NCI-H2081 (cell line): ENCODE measurements around the gene MRC2.
"Not testable (repeated sequence)": the region's sequence is repeated elsewhere in the genome, so short reads cannot be mapped to it uniquely, and the experiment has no call there.

Source experiments
- DNase-seq, 2 experiments: peaks; one replicate each; lab custom pipeline; 2025; lab: John Stamatoyannopoulos, UW

Gene MRC2

DNA sequence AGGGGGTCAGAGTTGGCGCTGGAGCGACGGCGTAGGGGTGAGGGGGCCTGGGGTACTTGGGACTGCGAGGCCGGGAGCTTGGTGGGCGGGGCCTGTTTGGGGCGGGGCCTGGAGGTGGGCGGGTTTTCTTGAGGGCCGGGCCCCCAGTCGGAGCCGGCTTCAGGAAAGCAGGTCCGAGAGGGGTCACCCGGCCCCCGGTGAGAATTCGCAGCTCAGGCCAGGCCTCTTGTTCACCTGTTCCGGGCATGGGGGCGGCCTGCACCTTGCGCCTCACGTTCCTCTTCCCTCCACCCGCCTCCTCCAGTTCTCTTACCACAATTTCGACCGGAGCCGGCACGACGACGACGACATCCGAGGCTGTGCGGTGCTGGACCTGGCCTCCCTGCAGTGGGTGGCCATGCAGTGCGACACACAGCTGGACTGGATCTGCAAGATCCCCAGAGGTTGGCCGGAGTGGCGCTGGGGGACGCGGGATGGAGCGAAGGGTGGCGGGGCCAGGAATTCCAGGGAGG is 52.5 kb downstream of the MRC2 start:
- DNase-seq: no peak

DNA sequence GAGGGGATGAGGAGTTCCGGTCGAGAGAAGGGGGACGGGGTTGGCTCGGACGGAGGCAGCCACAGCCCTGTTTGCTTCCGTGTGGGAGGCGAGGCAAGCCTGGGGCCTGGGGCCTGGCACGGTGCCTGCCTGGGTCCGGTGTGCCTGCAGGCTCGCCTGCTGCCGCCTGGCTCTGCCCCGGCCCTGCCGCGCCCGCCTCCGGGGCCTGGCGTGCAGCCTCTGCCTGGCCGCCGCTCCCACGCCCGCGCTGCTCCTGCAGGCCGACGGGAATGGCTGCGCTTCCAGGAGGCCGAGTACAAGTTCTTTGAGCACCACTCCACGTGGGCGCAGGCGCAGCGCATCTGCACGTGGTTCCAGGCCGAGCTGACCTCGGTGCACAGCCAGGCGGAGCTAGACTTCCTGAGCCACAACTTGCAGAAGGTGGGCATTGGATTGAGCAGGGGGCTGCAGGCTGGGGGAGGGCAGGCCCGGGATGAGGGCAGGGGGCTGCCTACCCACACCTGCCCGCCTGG is 53.1 kb downstream of the MRC2 start:
- DNase-seq: no peak

DNA sequence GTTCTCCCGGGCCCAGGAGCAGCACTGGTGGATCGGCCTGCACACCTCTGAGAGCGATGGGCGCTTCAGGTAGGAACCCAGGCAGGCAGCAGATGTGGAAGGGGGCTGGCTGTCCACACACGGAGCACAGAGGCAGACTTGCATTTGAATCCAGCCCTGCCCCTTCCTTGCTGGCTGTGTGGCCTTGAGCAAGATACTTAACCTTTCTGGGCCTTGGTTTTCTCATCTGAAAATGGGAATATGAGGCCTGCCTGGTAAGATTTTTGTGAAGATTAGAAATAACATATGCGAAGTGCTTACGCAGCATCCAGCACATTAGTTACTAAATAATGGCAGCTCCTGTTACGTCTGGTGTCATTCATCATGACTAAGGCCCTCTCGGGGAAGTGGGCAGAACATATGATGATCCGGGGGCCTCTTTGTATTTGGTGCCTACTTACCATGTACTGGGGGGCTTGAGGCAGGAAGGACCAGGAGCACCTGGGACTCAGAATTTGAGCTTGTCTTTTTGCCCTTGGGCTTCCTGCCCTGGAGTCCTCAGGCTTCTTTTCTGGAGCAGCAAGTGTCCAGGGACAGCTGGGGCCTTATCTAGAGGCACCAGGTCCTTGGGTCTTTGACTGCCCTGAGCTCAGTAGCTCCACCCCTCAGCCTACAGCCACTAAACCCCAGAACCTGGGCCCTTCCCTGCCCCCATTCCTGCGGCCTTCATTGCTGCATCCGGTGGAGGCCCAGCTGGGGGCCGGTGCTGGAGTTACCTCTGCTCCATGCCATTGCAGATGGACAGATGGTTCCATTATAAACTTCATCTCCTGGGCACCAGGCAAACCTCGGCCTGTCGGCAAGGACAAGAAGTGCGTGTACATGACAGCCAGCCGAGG is 53.8 kb downstream of the MRC2 start:
- DNase-seq: no peak

DNA sequence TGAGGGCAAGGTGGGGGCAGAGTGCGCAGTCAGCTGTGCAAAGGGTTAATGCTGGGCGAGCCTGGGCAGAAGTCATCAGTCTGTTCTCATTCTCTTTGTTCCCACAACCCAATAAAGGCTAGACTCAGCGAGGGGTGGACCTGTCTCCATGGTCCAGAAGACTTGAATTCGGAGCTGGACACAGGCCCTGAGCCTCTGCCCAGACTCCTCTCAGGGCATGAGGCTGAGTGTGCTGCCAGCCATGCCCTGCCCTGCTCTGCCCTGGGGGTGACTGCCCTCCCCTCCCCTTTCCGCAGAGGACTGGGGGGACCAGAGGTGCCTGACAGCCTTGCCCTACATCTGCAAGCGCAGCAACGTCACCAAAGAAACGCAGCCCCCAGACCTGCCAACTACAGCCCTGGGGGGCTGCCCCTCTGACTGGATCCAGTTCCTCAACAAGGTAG is 54.5 kb downstream of the MRC2 start:
- no peak for DNase-seq

DNA sequence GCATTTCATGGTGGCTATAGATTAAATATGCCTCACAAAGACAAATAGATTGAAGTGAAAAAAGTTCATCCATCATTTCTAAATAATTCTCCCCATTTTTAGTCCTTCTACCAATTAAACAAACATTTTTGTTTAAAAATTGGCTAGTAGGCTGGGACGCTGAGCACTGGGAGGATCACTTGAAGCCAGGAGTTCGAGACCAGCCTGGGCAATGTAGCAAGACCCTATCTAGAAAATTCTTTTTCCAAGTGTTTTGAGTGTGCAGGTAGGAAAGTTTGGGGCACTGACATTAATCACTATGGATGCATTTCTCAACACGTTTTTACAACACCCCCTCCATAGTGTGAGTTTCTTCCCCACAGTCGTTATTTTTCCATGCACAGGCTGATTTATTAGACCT is 56.7 kb downstream of the MRC2 start:
- no peak for DNase-seq

DNA sequence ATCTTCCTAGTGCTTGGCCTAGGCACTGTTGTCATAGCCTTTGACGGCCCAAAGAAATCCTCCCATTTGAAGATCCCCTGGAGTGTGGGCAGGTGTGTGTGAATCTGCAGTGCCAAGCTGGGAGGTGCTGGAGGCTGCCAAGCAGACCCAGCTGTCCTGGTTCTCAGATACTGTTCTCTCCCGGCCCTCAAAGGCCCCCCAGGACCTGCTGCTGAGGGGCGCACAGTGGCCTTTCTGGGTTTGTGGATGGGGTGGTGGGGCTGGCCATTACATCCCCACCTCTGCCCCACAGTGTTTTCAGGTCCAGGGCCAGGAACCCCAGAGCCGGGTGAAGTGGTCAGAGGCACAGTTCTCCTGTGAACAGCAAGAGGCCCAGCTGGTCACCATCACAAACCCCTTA is 60.5 kb downstream of the MRC2 start:
- peak in 1 of 2 experiments; percentile 42 for DNase-seq

DNA sequence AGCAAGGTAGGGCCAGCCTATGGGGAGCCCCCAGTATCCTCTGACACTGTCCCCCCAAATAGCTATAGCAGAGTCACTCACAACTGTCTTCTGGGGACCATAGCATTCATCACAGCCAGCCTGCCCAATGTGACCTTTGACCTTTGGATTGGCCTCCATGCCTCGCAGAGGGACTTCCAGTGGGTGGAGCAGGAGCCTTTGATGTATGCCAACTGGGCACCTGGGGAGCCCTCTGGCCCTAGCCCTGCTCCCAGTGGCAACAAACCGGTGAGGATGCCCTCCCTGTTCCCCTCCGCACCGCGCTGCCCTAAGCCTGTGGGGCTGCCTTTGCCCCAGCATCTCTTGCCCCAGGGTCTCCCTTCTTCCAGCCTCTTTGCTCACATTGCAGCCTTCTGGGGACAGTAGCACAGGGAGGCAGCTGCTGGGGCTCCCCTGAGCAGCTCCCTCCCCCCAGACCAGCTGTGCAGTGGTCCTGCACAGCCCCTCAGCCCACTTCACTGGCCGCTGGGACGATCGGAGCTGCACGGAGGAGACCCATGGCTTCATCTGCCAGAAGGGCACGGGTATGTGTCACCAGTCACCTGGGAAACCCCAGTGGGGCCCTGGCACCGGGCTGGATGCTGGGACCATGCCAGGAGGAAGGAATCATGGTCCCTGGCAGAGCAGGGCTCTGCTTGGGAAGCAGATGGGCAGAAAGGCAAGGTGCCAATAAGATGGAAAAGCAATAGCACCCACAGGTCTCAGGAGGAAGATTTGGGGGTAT is 61.1 kb downstream of the MRC2 start:
- DNase-seq: peak; percentile 48 to 63

DNA sequence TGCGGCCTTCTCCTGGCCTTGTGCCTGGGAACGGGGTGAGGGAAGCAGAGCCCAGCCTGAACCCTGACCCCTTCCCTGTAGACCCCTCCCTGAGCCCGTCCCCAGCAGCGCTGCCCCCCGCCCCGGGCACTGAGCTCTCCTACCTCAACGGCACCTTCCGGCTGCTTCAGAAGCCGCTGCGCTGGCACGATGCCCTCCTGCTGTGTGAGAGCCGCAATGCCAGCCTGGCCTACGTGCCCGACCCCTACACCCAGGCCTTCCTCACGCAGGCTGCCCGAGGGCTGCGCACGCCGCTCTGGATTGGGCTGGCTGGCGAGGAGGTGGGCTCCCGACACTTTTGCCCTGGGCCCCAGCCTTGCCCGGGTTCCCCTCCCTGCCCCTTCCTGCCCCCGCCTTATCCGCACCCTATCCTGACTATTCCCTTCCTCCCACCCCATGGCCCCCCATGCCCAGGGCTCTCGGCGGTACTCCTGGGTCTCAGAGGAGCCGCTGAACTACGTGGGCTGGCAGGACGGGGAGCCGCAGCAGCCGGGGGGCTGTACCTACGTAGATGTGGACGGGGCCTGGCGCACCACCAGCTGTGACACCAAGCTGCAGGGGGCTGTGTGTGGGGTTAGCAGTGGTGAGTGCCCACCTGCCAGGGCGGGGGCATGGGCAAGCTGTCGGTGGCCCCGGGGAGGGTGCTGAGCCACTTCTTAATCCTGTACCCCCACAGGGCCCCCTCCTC is 62.1 kb downstream of the MRC2 start:
- DNase-seq: no peak

DNA sequence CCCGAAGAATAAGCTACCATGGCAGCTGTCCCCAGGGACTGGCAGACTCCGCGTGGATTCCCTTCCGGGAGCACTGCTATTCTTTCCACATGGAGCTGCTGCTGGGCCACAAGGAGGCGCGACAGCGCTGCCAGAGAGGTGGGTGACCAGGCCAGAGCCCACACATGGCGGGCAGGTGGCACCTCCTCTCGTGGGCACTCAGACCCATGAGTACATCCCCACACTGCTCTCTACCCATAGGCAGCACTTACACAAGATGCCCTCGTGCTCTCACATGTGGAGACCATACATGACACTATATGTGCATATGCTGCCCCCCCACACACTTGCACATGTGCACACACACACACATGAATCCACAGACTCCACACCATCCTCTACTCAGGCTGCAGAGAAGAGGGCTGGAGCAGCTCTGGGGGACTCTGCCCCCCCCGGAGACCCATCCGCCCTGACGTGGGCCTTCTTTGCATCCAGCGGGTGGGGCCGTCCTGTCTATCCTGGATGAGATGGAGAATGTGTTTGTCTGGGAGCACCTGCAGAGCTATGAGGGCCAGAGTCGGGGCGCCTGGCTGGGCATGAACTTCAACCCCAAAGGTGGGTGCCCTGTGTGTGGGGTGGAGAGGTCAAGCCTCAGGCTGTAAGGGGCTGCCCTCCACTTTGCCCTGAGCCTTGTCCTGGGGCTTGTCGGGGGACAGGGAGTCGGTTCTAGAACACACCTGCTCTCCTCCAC is 62.9 kb downstream of the MRC2 start:
- DNase-seq: no peak

DNA sequence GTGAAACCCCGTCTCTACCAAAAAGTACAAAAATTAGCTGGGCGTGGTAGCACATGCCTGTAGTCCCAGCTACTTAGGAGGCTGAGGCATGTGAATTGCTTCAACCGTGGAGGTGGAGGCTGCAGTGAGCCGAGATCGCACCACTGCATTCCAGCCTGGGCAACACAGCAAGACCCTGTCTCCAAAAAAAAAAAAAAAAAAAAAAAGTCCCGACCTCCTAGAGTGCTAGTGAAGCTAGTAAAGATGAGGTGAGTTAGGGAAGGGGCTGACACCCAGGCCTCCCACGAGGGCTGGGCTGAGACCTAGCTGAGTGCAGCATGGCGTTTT is 64.1 kb downstream of the MRC2 start:
- not testable (repeated sequence) for DNase-seq

DNA sequence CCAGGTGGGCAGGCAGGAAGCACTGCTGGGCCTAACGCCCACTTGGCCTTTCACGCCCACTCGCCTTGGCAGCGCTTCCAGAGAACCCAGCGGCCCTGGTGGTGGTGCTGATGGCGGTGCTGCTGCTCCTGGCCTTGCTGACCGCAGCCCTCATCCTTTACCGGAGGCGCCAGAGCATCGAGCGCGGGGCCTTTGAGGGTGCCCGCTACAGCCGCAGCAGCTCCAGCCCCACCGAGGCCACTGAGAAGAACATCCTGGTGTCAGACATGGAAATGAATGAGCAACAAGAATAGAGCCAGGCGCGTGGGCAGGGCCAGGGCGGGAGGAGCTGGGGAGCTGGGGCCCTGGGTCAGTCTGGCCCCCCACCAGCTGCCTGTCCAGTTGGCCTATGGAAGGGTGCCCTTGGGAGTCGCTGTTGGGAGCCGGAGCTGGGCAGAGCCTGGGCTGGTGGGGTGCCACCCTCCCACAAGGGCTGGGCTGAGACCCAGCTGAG is 64.7 kb downstream of the MRC2 start:
- DNase-seq: no peak

DNA sequence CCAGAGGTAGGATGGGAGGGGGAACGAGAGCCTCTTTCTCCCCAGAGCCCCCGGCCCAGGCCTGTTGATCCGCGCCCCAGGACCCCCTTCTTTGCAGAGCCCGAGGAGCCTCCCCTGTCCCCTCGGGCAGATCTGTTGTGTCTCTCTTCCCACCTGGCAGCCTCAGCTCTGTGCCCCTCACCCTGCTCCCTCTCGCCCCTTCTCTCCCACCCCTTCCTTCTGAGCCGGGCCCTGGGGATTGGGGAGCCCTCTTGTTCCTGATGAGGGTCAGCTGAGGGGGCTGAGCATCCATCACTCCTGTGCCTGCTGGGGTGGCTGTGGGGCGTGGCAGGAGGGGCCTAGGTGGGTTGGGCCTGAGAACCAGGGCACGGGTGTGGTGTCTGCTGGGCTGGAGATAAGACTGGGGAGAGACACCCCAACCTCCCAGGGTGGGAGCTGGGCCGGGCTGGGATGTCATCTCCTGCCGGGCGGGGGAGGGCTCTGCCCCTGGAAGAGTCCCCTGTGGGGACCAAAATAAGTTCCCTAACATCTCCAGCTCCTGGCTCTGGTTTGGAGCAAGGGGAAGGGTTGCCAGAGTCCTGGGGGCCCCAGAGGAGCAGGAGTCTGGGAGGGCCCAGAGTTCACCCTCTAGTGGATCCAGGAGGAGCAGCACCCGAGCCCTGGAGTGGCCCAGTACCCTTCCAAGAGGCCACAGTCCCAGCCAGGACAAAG is 65.4 kb downstream of the MRC2 start:
- no peak for DNase-seq

DNA sequence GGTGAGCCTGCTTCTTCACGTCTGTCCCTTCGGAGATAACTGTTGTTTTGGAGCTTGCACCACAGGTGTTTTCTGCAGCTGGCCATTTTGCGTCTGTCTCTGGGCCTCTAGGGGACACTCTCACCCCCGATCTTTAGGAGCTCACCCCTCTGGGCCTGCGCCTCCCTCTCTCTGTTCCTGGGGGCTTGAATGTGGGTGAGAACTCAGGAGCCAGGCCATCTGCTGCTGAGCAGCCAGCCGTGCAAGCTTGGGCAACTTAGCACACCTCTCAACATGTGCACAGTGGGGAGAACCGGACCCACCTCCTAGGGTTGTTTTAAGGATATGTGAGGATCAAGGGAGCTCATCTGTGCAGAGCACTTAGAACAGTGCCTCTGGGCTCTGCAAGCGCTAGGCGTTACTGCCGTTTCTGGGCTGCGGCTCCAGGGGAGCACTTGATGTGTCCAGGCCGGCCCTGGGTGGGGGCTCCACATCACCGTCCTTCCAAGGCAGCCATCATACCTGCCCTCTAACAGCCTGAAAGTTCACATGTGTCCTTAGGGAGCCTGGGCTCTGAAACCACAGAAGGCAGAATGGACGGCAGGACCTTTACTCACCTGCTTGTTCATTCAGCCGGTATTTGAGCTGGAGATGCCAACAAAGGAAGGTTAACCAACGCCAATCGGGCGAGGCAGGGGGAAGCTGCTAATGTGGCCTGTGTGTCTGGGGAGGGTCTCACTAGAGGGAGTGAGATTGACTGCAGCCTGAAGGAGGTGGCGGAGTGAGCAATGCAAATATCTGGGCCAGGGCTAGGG is 66.3 kb downstream of the MRC2 start:
- DNase-seq: no peak

DNA sequence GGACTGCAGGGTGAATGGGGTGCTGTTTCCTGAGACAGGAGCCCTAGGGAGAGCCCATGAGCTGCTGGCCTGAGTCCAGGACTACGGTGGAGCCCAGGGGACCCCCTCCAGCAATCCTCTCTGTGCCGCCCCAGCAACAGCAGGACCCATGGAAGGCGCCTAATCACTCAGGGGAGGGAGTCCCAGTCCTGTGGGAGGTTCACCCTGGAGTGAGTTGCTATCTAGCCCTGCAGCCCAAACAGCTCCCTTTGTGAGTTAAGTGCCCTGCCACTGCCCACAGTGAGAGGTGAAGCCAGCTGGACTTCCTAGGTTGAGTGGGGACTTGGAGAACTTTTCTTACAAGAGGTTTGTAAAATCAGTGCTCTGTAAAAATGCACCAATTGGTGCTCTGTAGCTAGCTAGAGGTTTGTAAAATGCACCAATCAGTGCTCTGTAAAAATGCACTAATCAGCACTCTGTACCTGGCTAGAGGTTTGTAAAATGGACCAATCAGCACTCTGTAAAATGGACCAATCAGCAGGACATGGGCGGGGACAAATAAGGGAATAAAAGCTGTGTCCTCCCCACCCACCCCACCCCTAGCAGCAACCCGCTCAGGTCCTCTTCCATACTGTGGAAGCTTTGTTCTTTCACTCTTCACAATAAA is 67.7 kb downstream of the MRC2 start:
- DNase-seq: peak in 1 of 2 experiments; percentile 30

DNA sequence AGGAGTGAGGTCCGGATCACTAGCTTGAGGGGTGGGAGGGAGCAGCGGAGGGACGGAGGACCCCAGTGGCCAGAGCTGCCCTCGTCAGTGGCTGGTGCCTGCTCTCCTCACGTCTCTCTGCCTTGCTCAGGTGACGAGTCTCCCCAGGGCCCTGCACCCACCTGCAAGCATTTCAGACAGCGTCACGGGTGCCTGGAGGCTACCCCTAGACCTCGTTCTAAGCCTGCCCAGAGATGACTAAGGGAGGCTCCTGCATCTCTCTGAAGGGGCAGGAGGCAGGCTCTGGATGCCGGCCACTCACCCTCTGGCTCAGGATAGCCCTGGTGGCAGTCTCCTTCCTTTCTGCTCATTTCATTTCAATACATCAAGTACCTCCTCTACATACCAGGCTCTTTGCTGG is 68.8 kb downstream of the MRC2 start:
- DNase-seq: no peak

DNA sequence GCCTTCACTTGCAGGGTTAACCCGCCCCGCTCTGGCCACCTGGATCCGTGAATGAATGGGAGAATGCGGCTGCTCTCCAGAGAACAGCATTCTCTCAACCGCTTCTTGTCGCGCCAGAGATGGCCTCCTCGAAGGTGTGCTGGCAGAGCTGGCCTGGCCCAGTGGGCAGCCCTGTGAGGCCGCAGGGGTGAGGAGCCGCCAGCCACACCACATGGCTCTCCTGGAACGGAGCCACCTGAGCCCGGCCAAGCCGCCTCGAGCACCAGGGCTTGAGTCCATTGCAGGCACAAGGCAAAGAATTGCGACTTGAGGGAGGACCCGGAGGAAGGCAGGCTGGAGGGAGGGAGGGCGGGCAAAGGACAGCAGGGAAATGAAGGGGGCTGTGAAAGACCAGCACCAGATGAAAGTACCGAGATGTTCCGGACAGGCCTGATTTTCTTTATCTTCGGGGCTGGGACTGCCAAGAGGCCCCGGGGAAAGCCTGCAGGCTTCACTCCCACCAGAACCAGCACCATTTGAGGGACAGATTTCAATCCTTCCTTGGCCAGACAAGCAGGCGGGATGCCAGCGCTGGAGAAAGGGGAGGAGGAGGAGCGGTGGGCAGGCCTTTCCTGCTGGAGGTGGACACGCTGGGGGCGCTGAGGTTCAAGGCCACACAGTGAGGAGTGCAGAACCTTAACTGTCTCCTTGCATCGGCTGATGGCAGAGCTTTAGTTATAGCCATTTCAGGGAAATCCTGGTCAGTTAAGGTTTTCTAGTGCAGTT is 69.4 kb downstream of the MRC2 start:
- DNase-seq: no peak

DNA sequence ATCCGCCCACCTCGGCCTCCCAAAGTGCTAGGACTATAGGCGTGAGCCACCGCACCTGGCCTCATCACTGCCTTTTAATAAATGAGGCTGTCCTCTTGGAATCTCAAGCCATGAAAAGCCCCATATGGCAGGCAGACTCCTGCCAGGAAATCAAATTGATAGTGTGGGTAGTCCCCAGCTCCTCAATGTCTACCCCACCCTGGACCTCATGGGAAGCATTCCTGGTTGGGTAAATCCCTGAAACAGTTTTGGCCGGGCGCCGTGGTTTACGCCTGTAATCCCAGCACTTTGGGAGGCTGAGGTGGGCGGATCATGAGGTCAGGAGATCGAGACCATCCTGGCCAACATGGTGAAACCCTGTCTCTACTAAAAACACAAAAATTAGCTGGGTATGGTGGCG is 71.0 kb downstream of the MRC2 start:
- not testable (repeated sequence) for DNase-seq

DNA sequence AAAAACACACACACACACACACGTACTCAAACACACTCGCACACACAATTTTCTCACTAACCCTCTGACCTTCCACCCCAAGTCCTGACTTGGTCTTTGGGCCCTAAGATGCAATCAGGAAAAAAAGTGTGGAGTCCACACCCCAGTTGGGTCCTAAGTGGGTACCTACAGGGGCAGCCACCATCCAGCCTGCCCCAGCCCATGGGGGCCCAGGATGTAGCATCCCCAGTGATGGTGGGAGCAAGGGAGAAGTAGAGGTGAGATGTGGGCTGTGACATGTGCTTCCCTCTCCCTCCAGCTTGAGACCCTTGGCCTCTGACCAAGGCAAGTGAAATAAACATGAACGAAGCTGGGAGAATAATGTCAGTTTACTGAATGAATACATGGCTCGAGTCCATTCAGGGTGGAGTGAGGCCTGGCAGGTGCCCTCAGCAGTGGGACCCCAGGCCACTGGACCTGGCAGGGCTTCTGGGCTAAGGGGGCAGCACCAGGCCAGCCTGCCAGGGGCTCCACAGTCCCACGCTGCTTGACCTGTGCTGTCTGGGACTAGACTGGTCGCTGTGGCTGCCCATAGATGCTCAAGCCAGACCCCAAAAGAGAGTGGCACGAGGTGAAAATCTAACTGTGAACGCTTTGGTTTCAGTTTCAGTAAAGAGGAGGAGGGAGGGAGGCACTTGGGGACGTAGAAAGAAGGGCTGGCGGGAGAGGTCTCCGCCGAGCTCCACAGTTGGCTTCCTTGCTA is 73.7 kb downstream of the MRC2 start:
- DNase-seq: no peak
